Measurements from ENCODE around the gene SPINK1.

Gene SPINK1

DNA sequence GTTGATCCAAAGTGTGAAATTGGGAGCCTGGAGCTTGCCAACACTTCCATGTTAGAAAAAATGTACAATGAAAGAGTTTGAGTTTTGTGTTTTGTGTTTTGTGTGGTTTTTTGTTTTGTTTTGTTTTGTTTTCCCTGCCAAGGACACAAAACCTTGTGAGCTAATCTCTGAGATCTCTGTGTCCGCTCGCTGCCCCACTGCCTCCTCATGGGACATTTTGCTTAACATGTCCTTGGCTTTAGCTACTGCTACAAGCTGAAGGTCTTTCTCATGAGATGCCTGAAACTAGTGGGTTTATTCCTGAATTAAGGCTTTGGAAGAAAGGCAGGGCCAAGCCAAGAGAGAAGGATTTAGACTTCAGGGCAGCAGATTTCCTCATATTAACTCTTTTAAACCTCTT lies 41.7 kb downstream of the SPINK1 start:
- no peaks in the 10 kb centered on the region for H4K20me1 ChIP-seq (ENCODE audit: control insufficient read depth, insufficient read depth, low read depth, low read length)
- H3K4me2 ChIP-seq (ENCODE audit: low read length): no peak overlapping the region
- no peak overlapping the region for H3K4me3 ChIP-seq (ENCODE audit: low read length)
- TF ChIP-seq, protein P1, sequence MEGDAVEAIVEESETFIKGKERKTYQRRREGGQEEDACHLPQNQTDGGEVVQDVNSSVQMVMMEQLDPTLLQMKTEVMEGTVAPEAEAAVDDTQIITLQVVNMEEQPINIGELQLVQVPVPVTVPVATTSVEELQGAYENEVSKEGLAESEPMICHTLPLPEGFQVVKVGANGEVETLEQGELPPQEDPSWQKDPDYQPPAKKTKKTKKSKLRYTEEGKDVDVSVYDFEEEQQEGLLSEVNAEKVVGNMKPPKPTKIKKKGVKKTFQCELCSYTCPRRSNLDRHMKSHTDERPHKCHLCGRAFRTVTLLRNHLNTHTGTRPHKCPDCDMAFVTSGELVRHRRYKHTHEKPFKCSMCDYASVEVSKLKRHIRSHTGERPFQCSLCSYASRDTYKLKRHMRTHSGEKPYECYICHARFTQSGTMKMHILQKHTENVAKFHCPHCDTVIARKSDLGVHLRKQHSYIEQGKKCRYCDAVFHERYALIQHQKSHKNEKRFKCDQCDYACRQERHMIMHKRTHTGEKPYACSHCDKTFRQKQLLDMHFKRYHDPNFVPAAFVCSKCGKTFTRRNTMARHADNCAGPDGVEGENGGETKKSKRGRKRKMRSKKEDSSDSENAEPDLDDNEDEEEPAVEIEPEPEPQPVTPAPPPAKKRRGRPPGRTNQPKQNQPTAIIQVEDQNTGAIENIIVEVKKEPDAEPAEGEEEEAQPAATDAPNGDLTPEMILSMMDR (IDR thresholded peaks at IDR 0.05; ENCODE audit: low read depth, low read length, poor library complexity, severe bottlenecking): no peak
- TF ChIP-seq EZH2phosphoT487 (IDR thresholded peaks at IDR 0.05; ENCODE audit: borderline replicate concordance, low read length): no peak
- H3K79me2 ChIP-seq (ENCODE audit: control insufficient read depth, low read length): no peaks in the 10 kb centered on the region
- no peaks in the 10 kb centered on the region for H3K27me3 ChIP-seq (ENCODE audit: control insufficient read depth, low read length)
- H3K4me1 ChIP-seq (ENCODE audit: control insufficient read depth, low read length): no peaks in the 10 kb centered on the region; the same call in 1 of the 2 replicates
- H3F3A ChIP-seq (ENCODE audit: control insufficient read depth, insufficient read depth): no peaks in the 10 kb centered on the region
- H3K36me3 ChIP-seq (ENCODE audit: control insufficient read depth, low read length): no peaks in the 10 kb centered on the region
- H3K27ac ChIP-seq (ENCODE audit: low read depth, low read length): no peak overlapping the region
- no peaks in the 10 kb centered on the region for H3K9me2 ChIP-seq (replicated peaks; ENCODE audit: control insufficient read depth, low read length)
- no peaks in the 10 kb centered on the region for H3K9me3 ChIP-seq (ENCODE audit: control insufficient read depth, insufficient read depth, low read length)

DNA sequence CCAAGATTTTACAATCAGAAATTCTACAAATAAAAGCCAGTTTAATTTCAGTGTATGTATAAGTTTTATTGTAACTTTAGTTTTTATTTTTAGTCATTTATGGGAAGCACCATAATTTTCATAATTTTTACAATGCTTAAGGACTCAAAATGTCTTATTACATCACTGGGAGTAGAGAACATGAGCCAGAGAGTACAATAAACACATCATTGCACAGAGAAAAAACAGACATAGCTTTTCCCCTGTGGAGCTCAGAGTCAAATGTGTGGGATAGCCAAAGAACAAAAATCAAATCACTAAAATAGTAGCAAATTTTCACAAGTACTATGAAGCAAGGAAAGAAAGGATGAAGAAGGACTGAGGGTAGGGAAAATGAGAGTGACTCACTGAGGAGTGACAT lies 43.4 kb downstream of the SPINK1 start:
- H3K27ac ChIP-seq (ENCODE audit: low read depth, low read length): no peak overlapping the region
- no peak overlapping the region for H3K4me2 ChIP-seq (ENCODE audit: low read length)
- no peaks in the 10 kb centered on the region for H3K79me2 ChIP-seq (ENCODE audit: control insufficient read depth, low read length)
- no peak for TF ChIP-seq EZH2phosphoT487 (IDR thresholded peaks at IDR 0.05; ENCODE audit: borderline replicate concordance, low read length)
- TF ChIP-seq, protein P1 (IDR thresholded peaks at IDR 0.05; ENCODE audit: low read depth, low read length, poor library complexity, severe bottlenecking): no peak
- H3K27me3 ChIP-seq (ENCODE audit: control insufficient read depth, low read length): no peaks in the 10 kb centered on the region
- no peak overlapping the region for H3K4me3 ChIP-seq (ENCODE audit: low read length)
- peaks cover 14% of the 10 kb centered on the region for H3K4me1 ChIP-seq (ENCODE audit: control insufficient read depth, low read length)
- no peaks in the 10 kb centered on the region for H4K20me1 ChIP-seq (ENCODE audit: control insufficient read depth, insufficient read depth, low read depth, low read length)
- H3K9me3 ChIP-seq (ENCODE audit: control insufficient read depth, insufficient read depth, low read length): no peaks in the 10 kb centered on the region
- no peaks in the 10 kb centered on the region for H3F3A ChIP-seq (ENCODE audit: control insufficient read depth, insufficient read depth)
- no peaks in the 10 kb centered on the region for H3K36me3 ChIP-seq (ENCODE audit: control insufficient read depth, low read length)
- no peaks in the 10 kb centered on the region for H3K9me2 ChIP-seq (replicated peaks; ENCODE audit: control insufficient read depth, low read length)

DNA sequence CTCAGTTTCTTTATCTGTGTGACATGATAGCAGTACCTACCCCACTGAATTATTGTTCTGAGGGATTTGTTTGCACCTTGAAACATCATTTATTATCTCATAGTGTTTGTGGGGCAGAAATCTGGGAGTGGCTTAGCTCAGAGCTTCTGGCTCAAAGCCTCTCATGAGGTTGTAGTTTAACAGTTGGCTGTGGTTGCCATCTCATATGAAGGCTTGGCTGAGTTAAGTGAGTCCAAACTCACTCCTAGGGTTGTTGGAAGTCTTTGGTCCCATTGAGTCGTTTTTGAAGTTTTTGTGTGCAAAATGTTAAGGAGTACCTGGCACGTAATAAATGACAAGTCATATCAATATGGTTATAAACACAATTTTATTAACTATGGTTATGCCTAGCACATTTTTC lies 45.3 kb downstream of the SPINK1 start:
- no peaks in the 10 kb centered on the region for H4K20me1 ChIP-seq (ENCODE audit: control insufficient read depth, insufficient read depth, low read depth, low read length)
- TF ChIP-seq, protein P1 (IDR thresholded peaks at IDR 0.05; ENCODE audit: low read depth, low read length, poor library complexity, severe bottlenecking): no peak
- no peak for TF ChIP-seq EZH2phosphoT487 (IDR thresholded peaks at IDR 0.05; ENCODE audit: borderline replicate concordance, low read length)
- H3K4me1 ChIP-seq (ENCODE audit: control insufficient read depth, low read length): peaks cover 22% of the 10 kb centered on the region
- no peak overlapping the region for H3K4me3 ChIP-seq (ENCODE audit: low read length)
- peaks cover 3% of the 10 kb centered on the region; the same call in 1 of the 2 replicates for H3F3A ChIP-seq (ENCODE audit: control insufficient read depth, insufficient read depth)
- H3K9me3 ChIP-seq (ENCODE audit: control insufficient read depth, insufficient read depth, low read length): no peaks in the 10 kb centered on the region
- no peak overlapping the region for H3K4me2 ChIP-seq (ENCODE audit: low read length)
- no peak overlapping the region for H3K27ac ChIP-seq (ENCODE audit: low read depth, low read length)
- no peaks in the 10 kb centered on the region; the same call in 1 of the 2 replicates for H3K36me3 ChIP-seq (ENCODE audit: control insufficient read depth, low read length)
- H3K9me2 ChIP-seq (replicated peaks; ENCODE audit: control insufficient read depth, low read length): no peaks in the 10 kb centered on the region
- H3K27me3 ChIP-seq (ENCODE audit: control insufficient read depth, low read length): no peaks in the 10 kb centered on the region
- H3K79me2 ChIP-seq (ENCODE audit: control insufficient read depth, low read length): peaks cover 12% of the 10 kb centered on the region
